Measurements from ENCODE around the gene FAM107B. TPM values are rescaled to one million over a fixed set of nuclear protein-coding genes. Genes with fewer than 3 reads are reported as not detected.

Gene FAM107B
- total RNA-seq, 4 donors from 2014 or later, result 7.3 to 15.6 (median 13.3) TPM

DNA sequence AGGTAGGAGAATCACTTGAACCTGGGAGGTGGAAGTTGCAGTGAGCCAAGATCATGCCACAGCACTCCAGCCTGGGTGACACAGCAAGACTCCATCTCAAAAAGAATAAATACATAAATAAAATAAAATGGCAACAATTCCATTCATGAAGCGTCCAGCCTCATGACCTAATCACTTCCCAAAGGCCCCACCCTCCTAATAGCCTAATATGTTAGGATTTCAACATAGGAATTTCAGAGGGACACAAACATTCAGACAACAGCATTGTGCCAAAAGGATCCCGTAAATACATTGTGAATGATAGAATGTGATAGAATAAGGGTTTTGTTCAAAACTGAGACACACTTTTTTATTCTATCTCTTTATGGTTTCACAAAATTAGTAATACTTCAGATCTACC lies 90.3 kb downstream of the FAM107B start:
- no peaks in the 10 kb centered on the region for H3K36me3 ChIP-seq
- H3K4me3 ChIP-seq, result no peak overlapping the region
- H3K4me1 ChIP-seq, result no peaks in the 10 kb centered on the region
- H3K27ac ChIP-seq, result no peak overlapping the region
- H3K27me3 ChIP-seq, result no peaks in the 10 kb centered on the region
- 71 to 86% methylated on average over 2 of the region's 2 CpGs for WGBS, 2 donors (ENCODE audit: low coverage in 1 of 2)
- peak; percentile 60 for ATAC-seq
- no peak for TF ChIP-seq EP300 (IDR thresholded peaks at IDR 0.05)
- no peak for TF ChIP-seq POLR2A (IDR thresholded peaks at IDR 0.05)
- TF ChIP-seq, protein P1, sequence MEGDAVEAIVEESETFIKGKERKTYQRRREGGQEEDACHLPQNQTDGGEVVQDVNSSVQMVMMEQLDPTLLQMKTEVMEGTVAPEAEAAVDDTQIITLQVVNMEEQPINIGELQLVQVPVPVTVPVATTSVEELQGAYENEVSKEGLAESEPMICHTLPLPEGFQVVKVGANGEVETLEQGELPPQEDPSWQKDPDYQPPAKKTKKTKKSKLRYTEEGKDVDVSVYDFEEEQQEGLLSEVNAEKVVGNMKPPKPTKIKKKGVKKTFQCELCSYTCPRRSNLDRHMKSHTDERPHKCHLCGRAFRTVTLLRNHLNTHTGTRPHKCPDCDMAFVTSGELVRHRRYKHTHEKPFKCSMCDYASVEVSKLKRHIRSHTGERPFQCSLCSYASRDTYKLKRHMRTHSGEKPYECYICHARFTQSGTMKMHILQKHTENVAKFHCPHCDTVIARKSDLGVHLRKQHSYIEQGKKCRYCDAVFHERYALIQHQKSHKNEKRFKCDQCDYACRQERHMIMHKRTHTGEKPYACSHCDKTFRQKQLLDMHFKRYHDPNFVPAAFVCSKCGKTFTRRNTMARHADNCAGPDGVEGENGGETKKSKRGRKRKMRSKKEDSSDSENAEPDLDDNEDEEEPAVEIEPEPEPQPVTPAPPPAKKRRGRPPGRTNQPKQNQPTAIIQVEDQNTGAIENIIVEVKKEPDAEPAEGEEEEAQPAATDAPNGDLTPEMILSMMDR (IDR thresholded peaks at IDR 0.05), result no peak
- no peak for TF ChIP-seq POLR2AphosphoS5 (IDR thresholded peaks at IDR 0.05)
- no peaks in the 10 kb centered on the region for H3K9me3 ChIP-seq

GRCh38 chr10:14683256-14683655 lies 91.4 kb downstream of the FAM107B start:
- no peaks in the 10 kb centered on the region for H3K4me1 ChIP-seq
- H3K27me3 ChIP-seq, result no peaks in the 10 kb centered on the region
- no peak overlapping the region for H3K27ac ChIP-seq
- H3K9me3 ChIP-seq, result no peaks in the 10 kb centered on the region
- 40 to 44% methylated on average over 4 to 6 of the region's 6 CpGs for WGBS, 2 donors (ENCODE audit: low coverage in 1 of 2)
- no peak for ATAC-seq
- no peaks in the 10 kb centered on the region for H3K36me3 ChIP-seq
- TF ChIP-seq EP300 (IDR thresholded peaks at IDR 0.05) (no peak), POLR2AphosphoS5 (IDR thresholded peaks at IDR 0.05) (no peak), POLR2A (IDR thresholded peaks at IDR 0.05) (no peak)
- TF ChIP-seq, protein P1 (IDR thresholded peaks at IDR 0.05), result no peak
- no peak overlapping the region for H3K4me3 ChIP-seq

DNA sequence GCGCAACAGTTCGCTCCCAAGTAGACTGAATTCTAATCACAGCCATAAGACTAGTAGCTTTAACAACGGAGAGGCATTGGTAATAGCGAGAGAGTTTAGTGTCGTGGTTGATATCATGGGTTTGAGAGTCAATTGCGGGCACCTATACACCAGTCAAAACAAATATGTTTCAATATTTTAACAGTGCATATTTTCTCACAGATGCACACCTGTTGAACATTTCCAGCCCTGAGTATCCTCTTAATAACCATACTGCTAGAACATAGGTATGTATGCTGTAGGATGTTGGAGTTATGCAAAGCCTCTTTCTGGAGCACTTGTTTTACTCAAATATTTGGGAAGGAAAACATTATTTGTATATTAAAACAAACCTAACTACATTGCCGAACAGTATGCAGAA lies 92.9 kb downstream of the FAM107B start:
- no peak for ATAC-seq
- TF ChIP-seq POLR2A (IDR thresholded peaks at IDR 0.05), result no peak
- no peak for TF ChIP-seq EP300 (IDR thresholded peaks at IDR 0.05)
- TF ChIP-seq POLR2AphosphoS5 (IDR thresholded peaks at IDR 0.05), result no peak
- TF ChIP-seq, protein P1 (IDR thresholded peaks at IDR 0.05), result no peak
- no peaks in the 10 kb centered on the region for H3K9me3 ChIP-seq
- 93 to 100% methylated on average over 3 to 7 of the region's 7 CpGs for whole genome bisulfite sequencing, 2 donors (ENCODE audit: low coverage in 1 of 2)
- H3K27me3 ChIP-seq, result no peaks in the 10 kb centered on the region
- no peak overlapping the region for H3K27ac ChIP-seq
- no peak overlapping the region for H3K4me3 ChIP-seq
- no peaks in the 10 kb centered on the region for H3K4me1 ChIP-seq
- H3K36me3 ChIP-seq, result no peaks in the 10 kb centered on the region

DNA sequence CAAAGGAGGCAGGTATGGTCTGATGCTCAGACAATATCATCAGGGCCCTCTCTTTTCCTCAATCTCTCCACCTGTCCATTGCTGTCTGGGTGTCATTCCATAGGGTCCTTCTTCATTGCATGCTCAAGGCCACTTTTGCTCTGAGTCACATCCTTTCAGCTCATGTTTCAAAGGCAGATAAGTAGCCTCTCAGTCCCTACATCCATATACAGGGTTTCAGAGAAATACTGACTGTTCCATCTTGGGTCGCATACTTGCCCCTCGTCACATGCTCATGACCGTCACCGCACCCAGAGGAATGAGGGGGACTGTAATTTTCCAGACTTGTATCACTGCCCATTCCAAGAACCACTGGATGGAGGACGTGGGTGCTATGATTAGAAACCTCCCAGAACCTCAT lies 93.4 kb downstream of the FAM107B start:
- 100% methylated on average over 2 of the region's 5 CpGs; no CpG with 5 or more reads in 1 of the 2 donors for WGBS, 2 donors (ENCODE audit: low coverage in 1 of 2)
- no peaks in the 10 kb centered on the region for H3K36me3 ChIP-seq
- no peaks in the 10 kb centered on the region for H3K27me3 ChIP-seq
- TF ChIP-seq EP300 (IDR thresholded peaks at IDR 0.05) (no peak), POLR2A (IDR thresholded peaks at IDR 0.05) (no peak), POLR2AphosphoS5 (IDR thresholded peaks at IDR 0.05) (no peak)
- TF ChIP-seq, protein P1 (IDR thresholded peaks at IDR 0.05), result no peak
- no peak overlapping the region for H3K27ac ChIP-seq
- H3K9me3 ChIP-seq, result no peaks in the 10 kb centered on the region
- no peaks in the 10 kb centered on the region for H3K4me1 ChIP-seq
- no peak overlapping the region for H3K4me3 ChIP-seq
- ATAC-seq, result no peak

- WGBS, 2 donors (ENCODE audit: low coverage in 1 of 2), result 67% methylated on average over 1 of the region's 3 CpGs; no CpG with 5 or more reads in 1 of the 2 donors
- no peaks in the 10 kb centered on the region for H3K4me1 ChIP-seq
- no peaks in the 10 kb centered on the region for H3K27me3 ChIP-seq
- no peaks in the 10 kb centered on the region for H3K9me3 ChIP-seq
- no peak overlapping the region for H3K4me3 ChIP-seq
- no peaks in the 10 kb centered on the region for H3K36me3 ChIP-seq
- TF ChIP-seq, protein P1 (IDR thresholded peaks at IDR 0.05), result no peak
- no peak for TF ChIP-seq POLR2A (IDR thresholded peaks at IDR 0.05)
- no peak for TF ChIP-seq EP300 (IDR thresholded peaks at IDR 0.05)
- no peak for TF ChIP-seq POLR2AphosphoS5 (IDR thresholded peaks at IDR 0.05)
- no peak for ATAC-seq
- H3K27ac ChIP-seq, result no peak overlapping the region
Observed at GRCh38 chr10:14678637-14679036, 96.1 kb downstream of the FAM107B start.

All from gastroesophageal sphincter (tissue), 4 donors.